Skeletal muscle cell (primary cell): ENCODE data around the gene GNPTAB.

Experiments used
- DNase-seq: peaks from one replicate; pipeline ENCODE4 v3.0.0-alpha.2; 2010; ENCODE audit warnings: low read depth
- H3K4me3 ChIP-seq: 2 replicates; pipeline ENCODE4 v1.5.1; 2011; ENCODE audit warnings: low read depth, mild to moderate bottlenecking, control low read depth, low read length, moderate library complexity

The GNPTAB gene

GRCh38 chr12:101707131-101707782 is 123.5 kb downstream of the GNPTAB start:
- no peak overlapping the region for H3K4me3 ChIP-seq
- no peak for DNase-seq

DNA sequence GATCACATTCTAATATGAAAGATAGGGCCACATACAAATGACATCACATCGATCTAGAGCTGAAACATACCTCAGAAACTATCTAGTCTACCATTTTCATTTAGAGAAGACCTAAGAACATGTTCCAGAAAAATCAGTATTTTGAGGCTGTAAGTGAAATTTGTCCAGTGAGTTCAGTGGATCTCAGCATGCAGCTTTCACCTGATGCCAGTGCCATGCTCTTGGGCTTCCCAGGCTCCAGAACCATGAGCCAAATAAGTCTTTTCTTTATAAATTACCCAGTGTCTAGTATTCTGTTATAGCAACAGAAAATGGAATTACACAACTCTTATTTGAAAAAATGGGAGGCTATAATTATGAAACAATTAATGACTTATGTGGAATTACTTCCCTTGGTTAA is 124.4 kb downstream of the GNPTAB start:
- no peak overlapping the region for H3K4me3 ChIP-seq

GRCh38 chr12:101703487-101703886 is 127.3 kb downstream of the GNPTAB start:
- no peak overlapping the region for H3K4me3 ChIP-seq
- DNase-seq: no peak

More for the DNA sequence above, 124.4 kb downstream of the GNPTAB start:
- no peak for DNase-seq

GRCh38 chr12:101700299-101700820 is 130.4 kb downstream of the GNPTAB start:
- no peak for DNase-seq
- no peak overlapping the region for H3K4me3 ChIP-seq

GRCh38 chr12:101698800-101699347 is 131.9 kb downstream of the GNPTAB start:
- H3K4me3 ChIP-seq: peak overlapping the region; percentile 79
- DNase-seq: no peak

DNA sequence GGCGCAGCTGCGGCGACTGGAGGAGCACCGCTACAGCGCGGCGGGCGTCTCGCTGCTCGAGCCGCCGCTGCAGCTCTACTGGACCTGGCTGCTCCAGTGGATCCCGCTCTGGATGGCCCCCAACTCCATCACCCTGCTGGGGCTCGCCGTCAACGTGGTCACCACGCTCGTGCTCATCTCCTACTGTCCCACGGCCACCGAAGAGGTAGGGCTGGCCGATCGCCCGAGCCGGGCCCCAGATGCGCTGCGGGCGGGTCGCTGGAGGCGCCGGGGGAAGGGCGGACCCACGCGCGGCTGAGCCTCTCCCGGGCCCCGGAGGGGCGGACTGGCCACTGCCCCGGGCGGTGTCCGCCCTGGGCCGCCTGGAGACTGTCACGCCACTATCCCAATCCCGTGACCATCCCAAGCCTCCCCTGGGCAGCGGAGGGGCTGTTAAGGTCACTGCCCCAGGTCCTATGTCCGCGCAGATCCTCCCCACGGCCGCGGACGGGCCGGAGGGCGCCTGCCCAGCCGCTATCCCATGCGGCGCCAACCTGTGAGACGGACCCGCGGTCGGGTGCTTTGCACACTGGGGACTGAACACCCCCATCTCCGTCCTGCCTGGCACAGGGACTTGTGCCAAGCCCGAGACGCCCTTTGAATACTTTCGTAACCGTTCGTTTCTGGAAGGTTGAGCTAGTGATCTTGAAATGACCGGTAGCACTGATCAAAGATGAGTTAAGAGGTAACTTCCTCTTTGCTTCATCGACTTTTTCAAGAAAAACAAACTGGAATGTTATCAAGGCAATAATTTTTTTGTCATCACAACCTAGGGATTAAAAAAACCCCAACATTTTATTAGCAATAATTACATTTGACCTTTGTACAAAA is 132.6 kb downstream of the GNPTAB start:
- DNase-seq: no peak

GRCh38 chr12:101697197-101697929 is 133.4 kb downstream of the GNPTAB start, which contains the start of gene CHPT1:
TSS of gene CHPT1 (plus strand) at chr12:101697640. CDS start at chr12:101697862, 222 bp downstream.
- no peak for DNase-seq
- peak within 1 kb of the TSS; percentile 79 for H3K4me3 ChIP-seq

More for the DNA sequence above, 132.6 kb downstream of the GNPTAB start:
- H3K4me3 ChIP-seq: peak overlapping the region; percentile 79

DNA sequence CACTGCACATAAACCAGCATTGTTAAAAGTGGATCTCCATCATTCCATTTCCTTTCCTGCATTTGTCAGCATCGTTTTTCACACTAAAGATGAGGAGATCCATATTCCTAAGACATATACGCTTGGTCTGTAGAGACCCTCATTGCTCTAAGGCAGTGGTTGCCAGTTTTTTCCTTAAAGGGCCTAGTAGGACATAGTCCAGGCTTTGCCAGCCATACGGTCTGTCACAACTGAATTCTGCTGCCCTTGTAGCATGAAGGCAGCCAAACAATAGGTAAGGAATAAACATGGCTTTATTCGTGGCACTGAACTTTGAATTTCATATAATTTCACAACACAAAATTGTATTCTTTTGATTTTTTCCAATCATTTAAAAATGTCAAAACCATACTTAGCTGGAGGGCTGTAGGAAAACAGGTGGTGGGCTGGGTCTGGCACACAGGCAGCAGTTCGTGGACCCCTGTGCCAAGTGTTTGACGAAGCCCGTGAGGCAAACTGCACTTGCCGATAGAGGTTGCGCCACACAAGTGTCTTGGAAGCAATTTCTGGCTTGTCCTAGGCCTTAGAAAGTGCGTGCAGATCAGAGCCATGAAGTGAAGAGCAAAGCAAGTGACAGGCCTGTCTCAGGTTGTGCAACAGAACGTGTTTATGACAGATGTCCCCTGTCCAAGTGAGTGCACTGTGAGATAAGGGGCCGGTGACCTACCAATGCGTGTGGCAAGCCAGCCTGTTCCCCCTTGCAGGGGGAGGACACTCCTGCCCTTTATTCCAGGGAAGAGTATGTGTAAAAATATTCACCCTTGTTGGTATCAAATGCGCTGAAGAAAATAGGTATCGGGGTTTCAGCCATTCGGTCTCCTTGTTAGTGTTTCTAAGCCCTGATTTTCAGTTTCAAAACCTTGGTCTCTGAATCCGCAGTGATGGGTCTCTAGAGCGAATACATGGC is 134.2 kb downstream of the GNPTAB start:
- DNase-seq: no peak

GRCh38 chr12:101695706-101696105 is 135.1 kb downstream of the GNPTAB start:
- H3K4me3 ChIP-seq: no peak overlapping the region
- DNase-seq: no peak

More for the DNA sequence above, 134.2 kb downstream of the GNPTAB start:
- peak overlapping the region; percentile 79 for H3K4me3 ChIP-seq
